Measurements from ENCODE around the gene BAHCC1.

Gene BAHCC1

DNA sequence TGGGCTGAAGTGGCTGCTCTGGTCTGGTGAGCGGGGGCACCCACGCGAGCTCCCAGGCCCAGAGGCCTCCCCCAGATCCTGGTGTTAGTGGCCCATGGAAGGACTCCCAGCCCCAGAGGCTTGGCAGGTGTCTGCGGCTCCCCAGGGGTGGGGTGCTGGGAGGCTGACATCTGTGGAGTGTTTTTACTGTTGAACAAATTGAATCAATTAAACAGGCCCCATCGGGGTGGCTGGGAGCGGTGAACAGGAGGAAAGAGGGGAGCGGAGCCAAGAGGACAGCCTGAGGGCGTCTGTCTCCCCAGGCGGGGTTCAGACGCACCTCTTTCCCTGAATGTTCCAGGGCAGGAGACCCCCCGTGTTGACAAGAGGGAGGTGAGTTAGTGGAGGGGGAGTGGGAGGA is 87.4 kb downstream of the BAHCC1 start:
- Mint-ChIP-seq H3K4me3 (peak overlapping the region; percentile 26), H3K9me3 (no peaks in the 10 kb centered on the region), H3K4me1 (peaks cover 4% of the 10 kb centered on the region), H3K27me3 (peaks cover 4% of the 10 kb centered on the region), H3K27ac (no peak overlapping the region), H3K36me3 (no peaks in the 10 kb centered on the region)

DNA sequence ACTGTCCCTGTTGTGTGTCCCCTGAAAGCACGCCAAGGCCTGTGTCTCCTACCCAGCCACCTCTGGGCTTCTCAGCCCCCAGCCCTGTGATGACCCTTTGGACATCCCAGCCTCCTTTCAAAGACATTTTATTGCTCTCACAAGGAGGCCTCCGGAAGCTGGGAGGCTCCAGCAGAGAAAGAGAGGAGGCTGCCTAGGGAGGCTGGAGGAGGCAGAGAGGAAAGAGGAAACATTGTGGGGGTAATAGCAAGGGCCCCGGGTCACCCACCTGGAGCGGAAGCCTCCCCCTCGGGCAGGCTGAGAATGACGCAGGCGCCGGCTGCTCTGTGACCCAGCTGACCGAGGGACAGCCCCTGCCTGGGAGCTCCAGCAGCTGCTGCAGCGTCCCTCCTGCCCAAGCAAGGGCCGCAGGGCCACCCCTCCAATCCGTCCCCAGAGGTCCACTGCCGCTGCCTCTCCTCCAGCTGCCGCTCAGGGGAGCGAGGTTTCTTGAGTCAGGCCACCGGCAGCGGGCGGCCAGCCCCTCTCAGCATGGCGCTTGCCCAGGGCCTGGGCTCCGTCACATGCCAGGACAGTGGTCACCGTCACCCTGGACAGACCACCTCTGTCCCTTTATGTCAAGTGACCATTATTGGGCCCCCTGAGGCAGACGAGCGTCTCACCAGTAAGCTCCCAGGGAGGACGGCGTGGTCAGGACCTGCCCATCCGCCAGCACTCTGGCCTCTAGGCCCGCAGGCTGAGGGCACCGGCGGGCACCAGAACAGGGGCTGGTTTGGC is 88.0 kb downstream of the BAHCC1 start:
- Mint-ChIP-seq H3K27ac (no peak overlapping the region), H3K9me3 (no peaks in the 10 kb centered on the region), H3K27me3 (peaks cover 4% of the 10 kb centered on the region), H3K4me1 (peaks cover 4% of the 10 kb centered on the region), H3K36me3 (no peaks in the 10 kb centered on the region), H3K4me3 (peak overlapping the region; percentile 26)

DNA sequence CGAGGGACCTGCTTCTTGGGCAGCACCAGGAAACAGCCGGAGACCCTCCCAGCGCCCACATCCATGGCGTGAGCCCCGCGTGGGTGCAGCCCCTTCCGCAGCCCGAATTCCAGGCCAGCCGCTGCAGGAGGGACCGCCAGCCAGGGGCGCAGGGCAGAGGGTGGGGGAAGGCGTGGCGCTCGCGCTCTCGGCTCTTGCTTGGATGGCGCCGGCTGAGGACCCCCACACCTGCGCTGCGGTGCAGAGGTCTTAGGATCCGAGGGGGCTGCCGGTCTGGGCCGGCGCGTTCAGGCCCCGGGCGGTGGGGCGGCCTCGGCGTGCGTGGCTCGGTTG is 88.6 kb downstream of the BAHCC1 start:
- Mint-ChIP-seq H3K4me3 (peak overlapping the region; percentile 42), H3K9me3 (no peaks in the 10 kb centered on the region), H3K27ac (no peak overlapping the region), H3K4me1 (peaks cover 4% of the 10 kb centered on the region), H3K36me3 (no peaks in the 10 kb centered on the region), H3K27me3 (peaks cover 4% of the 10 kb centered on the region)

DNA sequence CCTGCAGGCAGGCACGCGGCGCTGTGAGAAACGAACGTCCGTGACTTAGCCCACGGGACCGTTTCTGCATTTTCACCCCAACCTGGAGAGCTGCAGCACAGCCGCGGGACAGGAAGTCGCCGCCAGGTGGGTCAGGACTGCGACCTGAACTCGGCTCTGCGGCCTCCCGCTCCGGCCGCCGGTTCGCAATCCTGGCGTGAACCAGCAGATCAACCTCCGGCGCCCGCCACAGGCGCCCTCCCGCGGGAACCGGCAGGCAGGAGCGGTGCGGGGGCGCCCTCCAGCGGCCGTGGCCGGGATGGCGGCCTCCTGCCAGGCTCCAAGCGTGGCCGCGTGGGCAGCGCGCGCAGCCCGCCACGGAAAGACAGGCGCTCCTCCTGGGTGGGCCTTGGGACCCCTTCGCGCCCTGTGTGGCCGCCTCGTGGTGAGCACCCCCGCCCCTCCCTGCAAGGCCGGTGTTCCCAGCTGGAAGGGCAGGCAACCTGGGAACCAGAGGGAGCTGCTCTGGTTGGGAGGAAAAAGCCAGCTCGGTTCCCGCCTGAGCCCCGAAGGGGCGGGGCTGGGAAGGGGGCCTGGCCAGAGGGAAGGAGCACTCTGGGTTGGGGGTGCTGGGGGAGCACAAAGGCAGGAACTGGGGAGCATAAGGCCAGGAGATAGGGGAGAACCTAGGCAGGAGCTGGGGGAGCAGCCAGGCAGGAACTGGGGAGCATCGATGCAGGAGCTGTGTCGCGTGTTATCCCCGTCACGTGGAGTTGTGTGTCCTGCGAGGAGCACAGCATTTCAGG is 89.1 kb downstream of the BAHCC1 start:
- Mint-ChIP-seq H3K36me3 (no peaks in the 10 kb centered on the region), H3K4me3 (peak overlapping the region; percentile 42), H3K4me1 (peaks cover 4% of the 10 kb centered on the region), H3K9me3 (no peaks in the 10 kb centered on the region), H3K27ac (no peak overlapping the region), H3K27me3 (peaks cover 4% of the 10 kb centered on the region)

DNA sequence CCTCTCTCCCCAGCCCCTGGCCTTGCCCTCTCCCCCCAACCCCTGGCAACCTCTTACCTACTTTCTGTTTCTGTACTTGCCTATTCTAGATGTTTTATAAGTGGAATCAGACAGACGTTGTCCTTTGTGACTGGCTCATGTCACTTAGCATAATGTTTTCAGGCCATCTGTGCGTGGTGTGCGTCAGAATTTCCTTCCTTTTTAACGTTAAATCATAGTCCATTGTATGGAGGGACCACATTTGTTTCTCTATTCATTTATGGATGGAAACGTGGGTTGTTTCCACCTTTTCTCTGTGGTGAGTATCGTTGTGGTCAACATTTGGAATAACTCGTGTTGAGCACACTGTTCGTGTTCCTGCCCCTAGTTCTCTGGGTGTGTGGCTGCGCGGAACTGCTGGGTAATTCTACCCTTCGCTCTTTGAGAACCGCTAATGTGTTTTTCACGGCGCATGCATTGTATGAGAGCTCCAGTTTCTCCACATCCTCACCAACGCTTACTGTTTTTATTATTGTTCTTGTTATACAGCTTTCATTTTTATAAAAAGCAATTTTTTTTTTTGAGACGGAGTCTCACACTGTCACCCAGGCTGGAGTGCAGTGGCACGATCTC is 91.0 kb downstream of the BAHCC1 start:
- Mint-ChIP-seq H3K9me3 (no peaks in the 10 kb centered on the region), H3K4me1 (peaks cover 4% of the 10 kb centered on the region), H3K36me3 (no peaks in the 10 kb centered on the region), H3K27ac (peak overlapping the region; percentile 15), H3K27me3 (peaks cover 2% of the 10 kb centered on the region), H3K4me3 (no peak overlapping the region)

DNA sequence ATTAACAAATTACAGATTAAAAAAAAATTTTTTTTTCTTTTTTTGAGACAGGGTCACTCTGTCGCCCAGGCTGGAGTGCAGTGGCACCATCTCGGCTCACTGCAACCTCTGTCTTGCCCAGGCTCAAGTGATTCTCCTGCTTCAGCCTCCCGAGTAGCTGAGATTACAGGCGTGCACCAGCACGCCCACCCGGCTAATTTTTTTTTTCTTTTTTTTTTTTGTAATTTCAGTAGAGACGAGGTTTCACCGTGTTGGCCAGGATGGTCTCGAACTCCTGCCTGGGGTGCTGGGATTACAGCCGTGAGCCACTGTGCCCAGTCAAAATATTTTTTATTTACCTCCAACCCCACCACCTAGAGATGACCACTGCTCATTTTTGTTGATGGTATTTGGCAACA is 91.8 kb downstream of the BAHCC1 start:
- Mint-ChIP-seq H3K27me3 (no peaks in the 10 kb centered on the region), H3K4me3 (peak overlapping the region; percentile 54), H3K9me3 (no peaks in the 10 kb centered on the region), H3K36me3 (no peaks in the 10 kb centered on the region), H3K27ac (peak overlapping the region; percentile 35), H3K4me1 (no peaks in the 10 kb centered on the region)

DNA sequence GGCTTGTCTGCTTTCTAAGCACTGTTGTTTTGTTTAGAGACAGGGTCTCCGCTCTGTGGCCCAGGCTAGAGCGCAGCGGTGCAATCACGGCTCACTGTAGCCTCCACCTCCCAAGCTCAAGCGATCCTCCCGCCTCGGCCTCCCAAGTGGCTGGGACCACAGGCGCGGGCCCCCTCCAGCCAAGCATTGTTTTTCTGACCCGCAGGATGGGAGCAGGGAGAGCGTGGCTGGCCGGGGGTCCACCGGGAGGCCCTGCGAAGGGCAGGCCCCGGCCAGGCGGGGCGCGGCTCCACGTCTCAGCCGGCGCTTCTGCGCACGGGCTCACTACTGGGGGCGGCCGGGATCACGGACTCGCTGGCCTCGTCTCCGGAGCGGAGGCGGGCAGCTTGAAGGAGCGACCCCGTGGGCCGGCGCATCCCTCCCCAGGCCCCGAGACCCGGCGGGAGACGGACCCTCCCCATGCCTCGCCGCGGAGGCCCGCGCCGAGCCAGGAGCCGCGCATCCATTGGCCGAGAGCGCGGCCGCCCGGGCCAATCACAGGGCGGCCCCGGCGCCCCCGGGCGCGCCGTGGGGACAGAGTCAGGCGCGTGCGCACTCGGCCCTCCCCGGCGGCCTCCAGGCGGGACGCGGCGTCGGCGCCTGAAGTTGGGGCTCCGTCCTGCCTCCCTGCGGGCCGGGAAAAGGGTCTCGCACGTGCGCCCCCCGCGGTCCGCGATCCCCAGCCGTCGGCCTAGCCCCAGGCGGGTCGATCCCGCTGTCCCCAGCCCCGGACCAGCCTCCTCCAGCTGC is 92.4 kb downstream of the BAHCC1 start:
- Mint-ChIP-seq H3K36me3 (no peaks in the 10 kb centered on the region), H3K27ac (peak overlapping the region; percentile 35), H3K9me3 (no peaks in the 10 kb centered on the region), H3K4me3 (peak overlapping the region; percentile 54), H3K27me3 (no peaks in the 10 kb centered on the region), H3K4me1 (no peaks in the 10 kb centered on the region)

DNA sequence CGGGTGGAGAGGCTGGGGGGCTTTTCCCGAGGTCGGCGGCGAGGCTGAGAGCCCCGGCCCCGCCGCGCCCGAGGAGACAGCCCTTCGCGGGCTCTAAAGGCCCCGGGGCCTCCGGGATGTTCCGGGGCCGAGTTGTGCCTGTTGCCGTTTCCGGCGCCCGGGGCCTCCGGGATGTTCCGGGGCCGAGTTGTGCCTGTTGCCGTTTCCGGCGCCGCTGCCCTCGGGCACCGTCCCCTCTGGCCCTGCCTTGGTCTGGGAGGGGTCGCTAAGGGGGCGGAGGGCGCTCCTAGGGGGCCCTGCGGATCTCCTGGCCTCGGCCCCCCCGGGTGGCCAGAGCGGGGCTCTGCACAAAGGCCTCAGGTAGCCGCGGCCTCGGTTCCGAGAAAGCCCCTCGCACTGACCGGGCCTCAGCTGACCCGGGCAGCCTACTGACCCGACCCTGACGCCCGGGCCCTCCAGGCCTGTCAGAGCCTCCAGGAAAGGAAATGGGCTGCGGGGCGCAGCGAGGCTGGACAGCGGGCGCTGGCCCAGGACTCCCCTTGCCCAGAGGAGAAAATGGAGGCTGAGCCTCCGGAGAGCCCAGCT is 93.1 kb downstream of the BAHCC1 start:
- Mint-ChIP-seq H3K27me3 (no peaks in the 10 kb centered on the region), H3K36me3 (no peaks in the 10 kb centered on the region), H3K27ac (no peak overlapping the region)

DNA sequence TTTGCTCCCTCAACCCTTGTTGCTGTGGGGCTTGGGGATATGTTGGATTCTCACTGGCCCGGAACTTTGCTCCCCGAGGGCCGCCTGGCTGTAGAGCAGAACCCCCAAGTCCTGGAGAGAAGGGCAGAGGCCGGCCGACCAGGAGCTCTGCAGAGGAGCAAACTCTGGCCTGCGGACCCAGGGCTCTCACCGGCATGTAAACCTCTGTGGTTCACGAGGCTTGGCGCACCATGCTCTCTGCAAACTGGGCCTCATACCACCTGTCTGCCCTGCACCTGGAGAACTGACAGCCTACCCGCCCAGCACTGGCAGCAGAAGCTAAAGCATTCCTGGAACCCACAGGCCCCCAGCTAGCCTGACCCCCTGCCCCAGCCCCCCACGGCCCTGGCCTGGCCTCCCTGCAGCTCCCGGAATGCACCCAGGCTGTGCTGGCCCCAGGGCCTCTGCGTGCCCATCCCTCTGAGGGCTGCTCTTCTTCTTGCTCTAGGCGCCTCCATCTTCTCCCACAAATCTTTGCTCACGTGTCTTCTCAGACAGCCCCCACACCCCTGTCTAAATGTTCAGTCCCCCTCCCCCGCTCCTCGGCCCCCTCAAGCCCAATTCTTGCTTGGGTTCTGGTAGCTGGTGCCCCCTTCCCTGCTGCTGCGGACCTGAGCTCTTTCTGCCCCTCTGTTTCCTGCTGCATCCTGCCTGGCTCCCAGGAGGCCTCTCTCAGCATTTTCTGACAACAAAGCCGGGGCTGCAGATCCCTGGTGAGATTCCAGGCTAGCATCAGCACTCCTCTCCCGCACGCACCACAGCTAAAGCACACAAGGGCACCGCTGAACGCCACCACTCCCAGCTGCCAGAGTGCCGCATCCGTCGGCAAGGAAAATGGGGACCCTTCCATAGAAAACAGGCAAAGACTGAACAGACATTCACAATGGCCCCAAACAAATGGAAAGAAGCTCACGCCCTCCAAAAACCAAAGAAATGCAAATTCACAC is 94.0 kb downstream of the BAHCC1 start:
- Mint-ChIP-seq H3K9me3 (no peaks in the 10 kb centered on the region), H3K4me3 (peak overlapping the region; percentile 75), H3K27ac (peak overlapping the region; percentile 65), H3K4me1 (no peaks in the 10 kb centered on the region), H3K27me3 (no peaks in the 10 kb centered on the region), H3K36me3 (no peaks in the 10 kb centered on the region)

More for the DNA sequence above, 93.1 kb downstream of the BAHCC1 start:
- no peaks in the 10 kb centered on the region for H3K4me1 Mint-ChIP-seq
- H3K4me3 Mint-ChIP-seq = no peak overlapping the region
- H3K9me3 Mint-ChIP-seq = no peaks in the 10 kb centered on the region

DNA sequence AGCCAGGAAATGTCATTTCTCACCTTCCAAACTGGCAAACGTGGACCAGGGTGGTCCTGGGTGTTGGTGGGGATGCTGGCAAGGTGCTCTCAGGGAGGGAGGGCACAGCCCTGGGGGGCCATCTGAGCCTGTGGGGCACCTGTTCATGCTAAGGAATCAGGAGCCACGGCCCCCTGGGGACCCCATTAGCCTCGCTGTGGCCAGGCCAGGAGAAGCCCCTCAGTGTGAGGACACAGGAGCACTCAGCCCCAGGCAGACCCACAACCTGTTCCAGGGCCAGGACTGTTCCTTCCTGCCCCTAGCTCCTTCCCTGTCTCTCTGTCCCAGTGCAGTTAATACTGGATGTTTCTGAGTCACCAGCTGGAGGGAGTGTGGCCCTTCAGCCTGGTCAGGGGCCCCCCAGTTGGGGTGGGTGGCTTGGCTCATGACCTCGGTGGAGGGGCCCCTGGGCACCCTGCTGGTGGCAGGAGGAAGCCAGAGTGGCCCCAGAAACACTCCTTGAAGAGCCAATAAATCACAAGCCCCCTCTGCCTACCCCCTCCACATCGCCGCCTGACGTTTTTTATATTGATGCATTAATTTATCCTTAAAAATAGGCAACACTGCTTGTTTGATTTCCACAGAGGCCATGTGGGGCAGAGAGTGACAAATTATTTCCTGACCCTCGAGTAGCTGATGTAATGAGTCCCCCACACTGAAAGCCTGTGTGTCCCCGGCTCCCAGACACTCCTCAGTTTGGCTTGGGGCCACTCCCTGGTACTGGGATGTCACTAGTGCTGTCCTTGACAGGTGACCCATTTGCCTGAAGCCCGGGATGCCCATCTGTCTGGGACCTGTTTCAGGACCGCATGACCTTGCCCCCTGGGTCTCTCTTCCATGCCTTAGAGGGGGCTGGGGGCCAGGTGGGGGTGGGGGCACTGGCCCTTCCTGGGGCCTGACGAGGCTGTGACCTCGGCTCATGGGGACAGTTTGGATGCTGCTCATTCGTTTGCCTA is 95.0 kb downstream of the BAHCC1 start:
- Mint-ChIP-seq H3K27me3 (peaks cover 1% of the 10 kb centered on the region), H3K27ac (peak overlapping the region; percentile 17), H3K4me3 (no peak overlapping the region)

DNA sequence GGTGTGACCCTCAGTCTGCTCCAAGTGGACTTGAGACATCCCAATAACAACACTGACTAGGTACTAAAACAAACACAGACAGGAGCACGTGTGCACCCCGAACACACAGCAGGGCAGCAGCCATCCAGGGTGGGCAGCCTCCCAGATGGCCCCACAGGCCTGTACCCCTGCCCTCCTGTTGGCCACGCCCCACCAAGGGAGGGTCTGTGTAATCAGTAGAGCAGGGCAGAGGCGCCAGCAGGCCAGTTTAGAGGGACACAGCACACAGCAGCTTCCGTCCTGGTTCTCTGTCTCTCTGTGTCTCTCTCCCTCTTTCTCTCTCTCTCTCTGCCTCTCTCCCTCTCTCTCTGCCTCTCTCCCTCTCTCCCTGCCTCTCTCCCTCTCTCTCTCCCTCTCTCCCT is 95.9 kb downstream of the BAHCC1 start:
- Mint-ChIP-seq H3K27me3 (peaks cover 1% of the 10 kb centered on the region), H3K27ac (no peak overlapping the region), H3K4me1 (no peaks in the 10 kb centered on the region), H3K4me3 (no peak overlapping the region), H3K9me3 (no peaks in the 10 kb centered on the region), H3K36me3 (no peaks in the 10 kb centered on the region)

More for the DNA sequence above, 95.0 kb downstream of the BAHCC1 start:
- Mint-ChIP-seq H3K9me3 (no peaks in the 10 kb centered on the region), H3K36me3 (no peaks in the 10 kb centered on the region), H3K4me1 (no peaks in the 10 kb centered on the region)

DNA sequence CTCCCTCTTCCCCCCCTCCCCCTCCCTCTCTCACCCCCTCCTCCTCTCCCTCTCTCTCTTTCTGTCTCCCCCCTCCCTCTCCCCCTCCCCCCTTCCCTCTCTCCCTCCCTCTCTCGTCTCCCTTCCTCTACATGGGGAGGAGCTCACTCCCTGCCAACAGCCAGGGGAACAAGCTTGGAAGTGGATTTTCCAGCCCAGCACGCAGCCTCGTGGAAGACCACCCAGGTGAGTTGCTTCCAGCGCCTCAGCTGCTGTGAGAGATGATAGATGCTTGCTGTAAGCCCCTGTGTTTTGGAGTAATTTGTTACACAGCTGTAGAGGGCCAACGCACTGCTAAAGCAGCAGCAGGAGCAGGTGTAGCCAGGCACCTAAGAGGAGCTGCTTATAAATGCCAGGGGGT is 96.5 kb downstream of the BAHCC1 start:
- no peaks in the 10 kb centered on the region for H3K4me1 Mint-ChIP-seq
- H3K4me3 Mint-ChIP-seq = no peak overlapping the region
- no peak overlapping the region for H3K27ac Mint-ChIP-seq
- H3K9me3 Mint-ChIP-seq = no peaks in the 10 kb centered on the region
- H3K36me3 Mint-ChIP-seq = no peaks in the 10 kb centered on the region
- H3K27me3 Mint-ChIP-seq = peaks cover 1% of the 10 kb centered on the region

DNA sequence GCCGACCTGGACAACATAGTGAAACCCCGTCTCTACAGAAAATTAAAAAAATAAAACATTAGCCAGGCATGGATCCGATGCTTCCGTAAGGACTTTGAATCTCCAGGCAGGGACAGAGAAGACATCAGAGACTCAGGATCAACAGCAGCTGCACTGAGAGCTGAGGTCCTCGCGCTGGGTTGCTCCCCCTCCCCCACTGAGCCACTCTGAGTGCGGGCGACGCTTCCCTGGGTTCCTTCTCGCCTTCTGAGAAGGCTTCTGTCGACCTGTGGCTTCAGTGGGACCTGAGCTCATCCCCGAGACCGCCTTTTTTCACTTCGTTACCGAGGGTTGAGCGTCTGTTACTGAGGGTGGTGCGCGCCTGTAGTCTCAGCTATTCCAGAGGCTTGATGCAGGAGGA is 96.9 kb downstream of the BAHCC1 start:
- Mint-ChIP-seq H3K4me1 (no peaks in the 10 kb centered on the region), H3K9me3 (no peaks in the 10 kb centered on the region), H3K36me3 (no peaks in the 10 kb centered on the region), H3K4me3 (no peak overlapping the region), H3K27ac (no peak overlapping the region), H3K27me3 (peaks cover 1% of the 10 kb centered on the region)
